Stimulated activated CD8-positive, alpha-beta memory T cell treated with anti-CD3 and anti-CD28 coated beads, Interleukin-12 subunit alpha, Interleukin-12 subunit beta, amount 100 ng/mL, for 24 hours (primary cell): ENCODE data around the gene PDLIM1.
"Not testable (repeated sequence)": the region's sequence is repeated elsewhere in the genome, so short reads cannot be mapped to it uniquely, and the experiment has no call there.

Source experiments
- DNase-seq: peaks from one replicate; pipeline ENCODE4 v3.0.0-alpha.2; 2020; ENCODE audit errors: extremely low read depth

Gene PDLIM1

GRCh38 chr10:95240811-95241210, 50.0 kb downstream of the PDLIM1 start:
- DNase-seq, result no peak

DNA sequence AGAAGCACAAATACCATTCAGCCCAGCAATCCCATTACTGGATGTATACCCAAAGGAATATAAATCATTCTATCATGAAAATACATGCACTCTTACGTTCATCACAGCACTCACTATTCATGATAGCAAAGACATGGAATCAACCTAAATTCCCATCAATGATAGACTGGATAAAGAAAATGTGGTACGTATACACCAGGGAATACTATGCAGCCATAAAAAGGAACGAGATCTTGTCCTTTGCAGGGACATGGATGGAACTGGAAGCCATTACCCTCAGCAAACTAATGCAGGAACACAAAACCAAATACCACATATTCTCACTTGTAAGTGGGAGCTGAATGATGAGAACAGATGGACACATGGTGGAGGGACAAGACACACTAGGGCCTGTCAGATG, 50.7 kb downstream of the PDLIM1 start:
- DNase-seq, result not testable (repeated sequence)

DNA sequence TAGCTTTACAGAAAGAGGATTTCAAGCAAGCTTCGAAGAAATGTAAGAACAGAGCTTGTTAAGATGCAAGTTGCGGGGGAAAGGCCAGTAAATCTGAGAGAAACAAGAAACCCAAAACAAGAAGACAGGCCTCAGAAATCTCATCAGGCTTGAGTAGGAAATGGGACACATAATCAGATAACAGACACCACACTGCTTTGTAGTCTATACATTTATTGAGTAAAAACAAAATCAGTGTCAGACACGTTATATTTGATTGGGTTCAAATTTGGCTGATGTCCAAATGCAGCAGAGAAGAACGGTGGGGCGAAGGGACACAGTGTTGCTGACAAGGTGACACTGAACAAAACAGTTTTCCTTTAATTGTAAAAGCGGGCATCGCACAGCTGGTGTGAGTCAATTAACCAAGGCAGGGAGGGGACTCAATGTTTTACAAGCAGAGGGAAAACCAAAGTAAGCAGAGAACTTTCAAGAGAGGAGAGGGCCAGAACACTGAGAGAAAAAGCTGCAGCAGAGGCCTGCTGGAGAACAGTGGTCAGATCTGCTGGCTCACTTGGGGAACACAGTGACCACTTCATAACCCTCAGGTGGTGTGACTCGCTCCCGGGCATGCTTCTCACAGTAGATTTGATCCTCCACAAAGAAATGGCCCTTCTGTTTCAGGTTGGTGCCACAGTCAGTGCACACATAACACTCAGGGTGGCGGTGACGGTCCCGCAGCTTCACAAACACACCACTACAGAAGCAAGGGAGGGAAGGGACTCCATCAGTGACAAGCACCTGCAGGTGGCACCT, 53.2 kb downstream of the PDLIM1 start:
- no peak for DNase-seq

DNA sequence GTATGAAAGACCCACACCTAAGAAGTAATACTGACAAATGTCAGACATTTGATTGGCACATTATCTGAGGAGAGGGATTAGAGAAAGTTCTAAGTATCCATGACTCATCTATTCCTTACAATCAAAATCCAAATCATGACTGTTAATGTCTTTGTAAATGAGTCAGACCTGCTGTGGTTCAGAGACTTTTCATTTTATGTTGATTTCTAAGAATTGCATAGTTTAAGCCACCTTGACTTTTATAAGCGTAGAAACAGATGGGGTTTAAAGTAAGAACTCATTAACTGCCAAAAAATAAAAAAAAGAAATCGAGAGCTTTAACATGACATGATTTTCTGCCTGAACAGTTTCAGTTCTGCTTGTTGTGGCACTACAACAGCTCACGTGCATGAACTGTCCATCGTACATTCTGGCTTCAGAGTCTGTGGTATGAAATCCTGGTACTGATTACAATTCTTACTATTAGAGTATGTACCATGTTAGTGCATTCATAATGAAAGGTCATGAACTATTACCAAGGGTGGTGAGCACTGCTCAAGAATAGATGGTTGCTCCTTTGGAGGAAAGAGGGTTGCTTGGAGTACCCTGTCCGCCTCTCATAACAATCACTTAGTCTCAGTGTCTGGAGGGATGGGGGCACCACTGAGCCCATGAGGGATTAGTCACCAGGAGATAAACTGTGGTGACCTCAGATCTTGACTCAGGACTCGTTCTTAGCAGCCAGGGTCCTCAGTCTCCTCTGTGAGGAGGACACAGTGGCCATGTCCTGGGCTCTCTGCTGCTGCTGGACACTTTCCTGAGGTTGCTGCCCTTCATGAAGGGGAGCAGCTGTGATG, 54.5 kb downstream of the PDLIM1 start:
- DNase-seq, result no peak

DNA sequence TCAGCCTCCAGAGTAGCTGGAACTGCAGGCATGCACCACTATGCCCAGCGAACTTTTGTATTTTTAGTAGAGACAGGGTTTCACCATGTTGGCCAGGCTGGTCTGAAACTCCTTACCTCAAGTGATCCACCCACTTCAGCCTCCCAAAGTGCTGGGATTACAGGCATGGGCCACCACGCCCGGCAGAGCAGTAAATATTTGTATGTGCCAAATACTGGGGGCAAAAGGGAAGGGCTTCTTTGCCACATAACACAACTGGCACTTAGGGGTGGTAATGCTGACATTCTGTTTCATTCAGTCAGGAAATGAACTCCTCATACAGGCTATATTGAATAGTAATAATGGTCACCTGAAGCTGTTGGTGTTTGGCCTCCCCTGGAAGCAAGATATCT, 55.1 kb downstream of the PDLIM1 start:
- no peak for DNase-seq

DNA sequence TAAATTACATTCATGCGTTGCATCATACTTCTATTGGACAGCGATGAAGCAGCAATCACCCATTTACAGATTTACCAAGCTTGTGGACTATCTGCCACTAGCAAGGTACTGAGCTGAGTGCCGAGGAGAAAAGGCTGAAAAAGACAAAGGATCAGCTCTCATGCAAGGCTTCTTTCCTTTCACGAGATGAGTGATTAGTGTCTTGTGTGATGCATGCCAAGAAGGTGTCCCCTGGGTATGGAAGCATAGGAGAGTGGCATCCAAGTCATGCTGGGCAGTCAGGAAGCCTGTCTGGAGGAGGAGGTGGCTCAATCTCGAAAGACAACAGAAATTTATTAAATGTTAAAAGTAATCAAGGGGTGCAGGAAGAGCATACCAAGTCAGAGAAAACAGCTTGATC, 55.9 kb downstream of the PDLIM1 start:
- no peak for DNase-seq

GRCh38 chr10:95233377-95234034, 57.3 kb downstream of the PDLIM1 start:
- DNase-seq, result no peak

DNA sequence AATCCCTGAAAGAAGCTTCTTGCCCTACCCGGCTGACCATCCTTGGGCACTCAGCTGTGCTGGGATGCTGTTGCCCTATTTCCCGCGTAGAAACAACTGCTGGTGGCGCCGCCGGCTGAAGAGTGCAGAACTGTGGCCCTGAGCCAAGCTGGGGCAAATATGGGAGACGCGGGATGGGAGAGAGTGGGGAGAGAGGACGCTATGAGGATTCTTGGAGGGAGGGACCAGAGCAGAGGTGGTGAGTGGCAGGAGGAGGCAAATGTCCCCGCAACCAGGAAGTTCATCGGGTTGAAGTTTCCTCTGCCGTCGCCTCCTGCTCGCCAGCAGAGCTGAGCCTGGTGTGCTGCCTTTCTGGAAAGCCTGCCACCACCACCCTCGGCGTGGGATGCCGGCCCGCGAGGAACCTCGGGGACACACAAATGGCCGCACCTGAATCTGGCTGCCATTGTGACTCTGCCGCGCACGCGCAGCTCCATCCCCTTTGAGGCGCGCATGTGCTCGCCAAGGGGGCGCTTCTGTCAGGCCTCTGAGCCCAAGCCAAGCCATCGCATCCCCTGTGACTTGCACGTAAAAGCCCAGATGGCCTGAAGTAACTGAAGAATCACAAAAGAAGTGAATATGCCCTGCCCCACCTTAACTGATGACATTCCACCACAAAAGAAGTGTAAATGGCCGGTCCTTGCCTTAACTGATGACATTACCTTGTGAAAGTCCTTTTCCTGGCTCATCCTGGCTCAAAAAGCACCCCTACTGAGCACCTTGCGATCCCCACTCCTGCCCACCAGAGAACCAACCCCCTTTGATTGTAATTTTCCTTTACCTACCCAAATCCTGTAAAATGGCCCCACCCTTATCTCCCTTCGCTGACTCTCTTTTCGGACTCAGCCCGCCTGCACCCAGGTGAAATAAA, 59.9 kb downstream of the PDLIM1 start:
- DNase-seq, result not testable (repeated sequence)

DNA sequence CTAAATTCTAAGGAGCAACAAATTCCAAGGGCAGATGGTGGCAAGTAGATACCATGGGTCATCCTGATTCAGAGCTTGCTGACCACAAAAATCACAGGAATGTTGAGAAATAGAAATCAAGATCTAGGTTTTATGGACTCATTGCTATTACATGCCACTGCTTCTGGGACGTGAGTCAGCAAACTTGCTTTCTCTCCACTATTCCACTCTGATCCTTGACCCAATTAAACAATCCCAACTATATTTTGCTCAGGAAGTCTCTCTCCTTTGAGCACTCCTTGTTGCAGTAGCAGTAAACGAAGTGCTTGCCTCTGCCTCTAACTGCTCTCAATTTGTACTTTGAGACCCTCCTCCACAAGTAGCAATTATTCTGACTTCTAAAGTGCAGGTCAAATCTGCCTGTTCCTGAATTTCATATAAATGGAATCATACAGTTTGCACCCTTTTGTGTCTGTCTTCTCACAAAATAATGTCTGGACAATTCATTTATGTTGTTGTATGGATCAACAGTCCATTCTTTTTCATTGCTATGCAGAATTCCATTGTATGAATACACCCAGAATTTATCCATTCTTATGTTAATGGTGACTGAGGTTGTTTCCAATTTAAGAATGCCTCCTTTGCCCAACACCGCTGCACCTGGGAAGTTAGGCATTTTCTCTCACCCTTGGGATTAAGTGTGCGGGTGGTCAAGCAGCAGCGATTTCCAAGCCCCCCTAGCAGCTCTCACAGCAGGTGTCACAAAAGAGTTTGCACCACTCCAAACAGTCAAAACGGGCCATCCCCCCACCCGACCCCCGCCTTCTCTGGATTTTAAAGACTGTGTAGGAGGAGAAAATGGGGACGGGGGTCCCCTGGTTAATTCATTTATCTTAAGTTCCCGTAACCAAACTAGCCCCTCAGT, 60.8 kb downstream of the PDLIM1 start:
- no peak for DNase-seq

DNA sequence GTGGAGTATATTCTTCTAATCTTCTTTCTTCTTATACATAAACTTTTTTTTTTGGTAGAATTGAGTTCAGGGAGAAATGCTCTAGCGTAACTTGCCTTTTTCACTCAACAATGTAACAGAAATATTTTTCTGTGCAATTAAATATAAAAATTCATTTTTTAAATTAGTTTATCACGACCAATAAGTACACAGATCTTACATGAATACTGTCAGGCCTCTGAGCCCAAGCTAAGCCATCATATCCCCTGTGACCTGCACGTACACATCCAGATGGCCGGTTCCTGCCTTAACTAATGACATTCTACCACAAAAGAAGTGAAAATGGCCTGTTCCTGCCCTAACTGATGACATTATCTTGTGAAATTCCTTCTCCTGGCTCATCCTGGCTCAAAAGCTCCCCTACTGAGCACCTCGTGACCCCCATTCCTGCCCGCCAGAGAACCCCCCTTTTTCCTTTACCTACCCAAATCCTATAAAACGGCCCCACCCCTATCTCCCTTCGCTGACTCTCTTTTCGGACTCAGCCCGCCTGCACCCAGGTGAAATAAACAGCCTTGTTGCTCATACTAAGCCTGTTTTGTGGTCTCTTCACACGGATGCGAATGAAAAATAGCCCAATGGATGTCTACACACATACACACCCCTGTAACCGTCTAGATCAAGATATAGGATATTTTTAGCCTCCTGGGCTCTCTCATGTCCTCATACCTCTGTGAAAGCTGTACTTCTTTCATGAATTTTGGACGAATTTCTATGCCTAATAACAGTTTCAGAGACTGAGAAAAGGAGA, 61.7 kb downstream of the PDLIM1 start:
- not testable (repeated sequence) for DNase-seq

DNA sequence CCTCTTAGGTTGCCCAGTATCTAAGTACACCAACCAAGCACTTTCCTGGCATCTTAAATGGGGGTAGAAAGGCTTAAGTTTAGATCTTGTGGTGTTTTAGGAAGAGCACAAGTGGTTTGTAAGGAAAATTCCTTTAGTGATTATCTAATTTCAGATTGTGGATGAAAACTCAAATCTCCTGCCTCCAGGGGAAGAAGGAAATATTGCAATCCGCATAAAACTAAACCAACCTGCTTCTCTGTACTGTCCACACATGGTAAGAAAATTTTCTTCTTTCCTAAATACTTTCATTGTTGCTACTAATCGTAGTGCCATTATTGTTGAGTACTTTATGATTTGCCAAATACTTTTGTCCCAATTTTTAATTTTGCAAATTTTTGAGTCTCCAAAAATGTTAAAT, 65.7 kb downstream of the PDLIM1 start:
- DNase-seq, result no peak

DNA sequence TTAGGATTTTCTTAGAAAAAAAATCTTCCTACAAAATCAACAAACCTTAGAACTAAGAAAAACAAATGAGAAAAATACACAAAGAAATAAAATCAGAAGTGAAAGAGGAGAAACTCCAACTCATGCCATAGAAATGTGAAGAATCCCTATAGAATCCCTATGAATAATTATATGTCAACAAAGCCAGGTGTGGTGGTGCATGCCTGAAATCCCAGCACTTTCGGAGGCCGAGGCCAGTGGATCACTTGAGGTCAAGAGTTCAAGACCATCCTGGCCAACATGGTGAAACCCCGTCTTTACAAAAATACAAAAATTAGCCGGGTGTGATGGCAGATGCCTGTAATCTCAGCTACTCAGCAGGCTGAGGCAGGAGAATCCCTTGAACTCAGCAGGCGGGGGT, 69.7 kb downstream of the PDLIM1 start:
- no peak for DNase-seq

GRCh38 chr10:95220539-95220938, 70.3 kb downstream of the PDLIM1 start:
- DNase-seq, result no peak

DNA sequence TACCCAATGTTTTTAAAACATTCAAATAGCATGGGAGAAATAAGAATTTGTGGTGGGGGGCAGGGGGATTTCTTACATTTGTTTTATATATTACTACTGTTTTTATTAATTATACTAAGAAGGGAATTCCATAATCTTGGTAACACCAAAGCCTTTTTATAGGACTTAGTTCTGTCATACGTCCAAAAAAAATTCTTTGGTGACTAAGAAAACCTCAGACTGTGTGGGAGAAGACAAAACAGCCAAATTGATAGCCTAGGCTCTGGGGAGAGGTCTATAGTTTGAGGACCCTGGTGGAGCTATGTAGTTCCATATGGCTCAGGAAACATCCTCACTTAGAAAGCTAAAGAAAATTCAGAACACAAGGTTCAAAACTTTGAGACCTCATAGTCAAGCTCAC, 73.3 kb downstream of the PDLIM1 start:
- no peak for DNase-seq

GRCh38 chr10:95214793-95215192, 76.0 kb downstream of the PDLIM1 start:
- no peak for DNase-seq

- no peak for DNase-seq
These were observed 76.4 kb downstream of the PDLIM1 start for GRCh38 chr10:95214369-95214768.

DNA sequence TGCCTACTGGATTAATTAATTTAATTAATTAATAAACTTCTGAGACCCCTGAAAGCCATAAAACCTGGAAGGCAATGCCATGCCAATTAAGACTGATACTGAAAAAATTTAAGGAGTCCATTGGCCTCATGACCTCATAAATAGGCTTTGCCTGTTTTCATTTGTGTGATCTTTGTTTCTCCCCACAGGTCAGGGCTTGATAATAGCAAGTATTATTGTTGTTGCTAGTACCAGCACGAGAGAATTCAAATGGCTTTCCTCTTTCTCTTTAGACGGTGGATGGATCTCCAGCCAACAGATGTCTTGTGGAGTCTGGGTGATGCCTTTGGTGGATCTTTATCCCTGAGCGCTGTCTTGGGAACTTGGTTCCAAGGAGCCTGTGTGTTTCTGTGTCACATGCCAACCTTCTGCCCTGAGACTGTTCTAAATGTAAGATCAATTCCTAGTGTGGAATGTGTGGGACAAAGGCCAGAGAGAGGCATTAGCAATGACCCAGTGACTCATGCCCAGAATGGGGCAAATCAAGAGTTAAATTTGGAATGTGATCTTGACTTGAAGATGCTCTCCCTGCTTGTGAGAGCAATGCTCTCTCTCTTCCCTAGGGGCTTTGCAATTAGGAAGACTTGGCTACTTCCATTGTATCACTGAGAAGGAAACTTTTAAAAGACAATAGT, 79.1 kb downstream of the PDLIM1 start:
- DNase-seq, result no peak

GRCh38 chr10:95209509-95210127, 81.2 kb downstream of the PDLIM1 start:
- no peak for DNase-seq
